IPS-18a (cell line): ENCODE measurements around the gene KLHL2.

ENCODE experiments used
- H3K27ac ChIP-seq: one replicate; pipeline ENCODE4 v1.5.1; 2013; ENCODE audit warnings: low read length
- H3K27me3 ChIP-seq: one replicate; pipeline ENCODE4 v1.6.1; 2013; ENCODE audit warnings: mild to moderate bottlenecking, low read length; ENCODE audit not compliant: control insufficient read depth, insufficient read depth
- H3K36me3 ChIP-seq: one replicate; pipeline ENCODE4 v1.6.1; 2013; ENCODE audit warnings: low read depth, low read length; ENCODE audit not compliant: control insufficient read depth
- H3K4me1 ChIP-seq: one replicate; pipeline ENCODE4 v1.6.1; 2013; ENCODE audit warnings: low read depth, low read length; ENCODE audit not compliant: control insufficient read depth
- H3K4me3 ChIP-seq: one replicate; pipeline ENCODE4 v1.5.1; 2013; ENCODE audit warnings: low read length
- H3K9ac ChIP-seq: one replicate; pipeline ENCODE4 v1.6.1; 2013; ENCODE audit warnings: mild to moderate bottlenecking, low read length, moderate library complexity
- H3K9me3 ChIP-seq: one replicate; pipeline ENCODE4 v1.6.1; 2013; ENCODE audit warnings: low read depth, low read length; ENCODE audit not compliant: control insufficient read depth

KLHL2 gene

GRCh38 chr4:165361810-165362209 is 154.4 kb downstream of the KLHL2 start:
- Histone ChIP-seq H3K27ac (no peak overlapping the region), H3K4me3 (no peak overlapping the region), H3K27me3 (no peaks in the 10 kb centered on the region), H3K9ac (no peak overlapping the region), H3K9me3 (no peaks in the 10 kb centered on the region), H3K4me1 (peaks cover 9% of the 10 kb centered on the region), H3K36me3 (no peaks in the 10 kb centered on the region)

DNA sequence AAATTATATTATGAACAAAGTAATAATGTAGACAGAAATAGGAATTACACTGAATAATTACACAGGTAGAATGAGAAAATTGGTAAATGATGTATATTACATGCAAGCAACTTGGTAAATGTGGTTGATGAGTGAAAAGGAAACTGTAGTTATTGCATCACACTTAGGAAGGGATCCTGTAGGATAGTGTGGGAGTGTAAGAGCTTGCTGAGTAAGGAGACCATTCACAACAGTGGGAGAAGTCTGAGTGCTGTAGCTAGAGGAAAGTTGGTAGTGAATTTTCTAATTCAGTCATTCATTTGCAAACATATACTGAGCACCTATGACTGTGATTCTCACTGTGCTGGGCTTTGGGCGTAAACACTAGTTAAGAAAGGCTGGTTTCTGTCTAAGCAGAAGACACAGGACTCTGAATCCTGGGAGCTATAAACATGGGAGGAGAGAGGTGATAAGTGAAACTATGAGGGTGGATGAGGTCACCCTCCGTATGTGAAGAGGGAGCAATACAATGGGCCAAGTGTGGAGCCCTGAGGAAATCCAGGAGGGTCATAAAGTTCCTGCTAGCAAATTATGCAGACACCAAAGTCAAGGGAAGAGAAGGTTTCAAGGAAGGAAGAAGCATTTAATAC is 157.2 kb downstream of the KLHL2 start:
- H3K27ac ChIP-seq, result no peak overlapping the region
- no peak overlapping the region for H3K9ac ChIP-seq

GRCh38 chr4:165367040-165367439 is 159.7 kb downstream of the KLHL2 start:
- Histone ChIP-seq H3K9ac (no peak overlapping the region), H3K27me3 (no peaks in the 10 kb centered on the region), H3K36me3 (no peaks in the 10 kb centered on the region), H3K4me3 (no peak overlapping the region), H3K9me3 (no peaks in the 10 kb centered on the region), H3K4me1 (peaks cover 15% of the 10 kb centered on the region), H3K27ac (no peak overlapping the region)

More for the DNA sequence above, 157.2 kb downstream of the KLHL2 start:
- no peaks in the 10 kb centered on the region for H3K27me3 ChIP-seq
- no peaks in the 10 kb centered on the region for H3K9me3 ChIP-seq
- H3K4me1 ChIP-seq, result peaks cover 15% of the 10 kb centered on the region
- no peak overlapping the region for H3K4me3 ChIP-seq
- no peaks in the 10 kb centered on the region for H3K36me3 ChIP-seq

- Histone ChIP-seq H3K9ac (no peak overlapping the region), H3K36me3 (no peaks in the 10 kb centered on the region), H3K27ac (no peak overlapping the region), H3K9me3 (no peaks in the 10 kb centered on the region), H3K4me1 (peaks cover 15% of the 10 kb centered on the region), H3K27me3 (no peaks in the 10 kb centered on the region), H3K4me3 (no peak overlapping the region)
These were observed 160.8 kb downstream of the KLHL2 start for GRCh38 chr4:165368114-165368513.

DNA sequence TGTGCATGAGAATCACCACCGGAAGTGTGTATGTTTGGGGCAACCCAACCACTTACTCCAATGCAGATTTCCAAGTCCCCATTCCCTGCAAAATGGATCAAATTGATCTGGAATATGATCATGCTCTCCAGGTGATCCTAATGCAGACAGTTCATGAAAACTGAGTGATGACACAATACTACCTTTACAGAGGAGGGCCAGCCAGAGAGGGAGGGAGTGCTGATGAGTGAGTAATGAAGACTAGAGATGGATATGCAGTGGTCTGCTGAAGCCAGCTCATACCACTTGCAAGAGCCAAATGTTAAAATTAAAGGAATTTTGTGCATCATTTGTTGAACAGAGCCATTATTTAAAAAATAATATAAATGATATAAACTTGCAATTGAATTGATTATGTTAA is 161.2 kb downstream of the KLHL2 start:
- no peak overlapping the region for H3K4me3 ChIP-seq
- H3K36me3 ChIP-seq, result no peaks in the 10 kb centered on the region
- H3K9me3 ChIP-seq, result no peaks in the 10 kb centered on the region
- H3K9ac ChIP-seq, result no peak overlapping the region
- H3K4me1 ChIP-seq, result peaks cover 15% of the 10 kb centered on the region
- no peaks in the 10 kb centered on the region for H3K27me3 ChIP-seq
- H3K27ac ChIP-seq, result no peak overlapping the region

DNA sequence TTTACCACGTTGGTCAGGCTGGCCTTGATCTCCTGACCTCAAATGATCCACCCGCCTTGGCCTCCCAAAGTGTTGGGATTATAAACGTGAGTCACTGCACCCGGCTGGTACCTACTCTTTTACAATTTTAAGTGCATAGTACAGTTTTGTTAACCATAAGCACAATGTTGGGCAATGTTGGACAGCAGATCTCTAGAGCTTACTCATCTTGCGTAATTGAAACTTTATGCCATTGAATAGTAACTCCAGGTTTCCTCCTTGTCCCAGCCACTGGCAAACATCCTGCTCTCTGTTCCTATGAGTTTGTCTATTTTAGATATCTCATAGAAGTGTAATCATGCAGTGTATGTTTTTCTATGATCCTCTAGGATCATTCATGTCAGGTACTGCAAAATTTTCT is 162.2 kb downstream of the KLHL2 start:
- peaks cover 11% of the 10 kb centered on the region for H3K4me1 ChIP-seq

GRCh38 chr4:165370530-165370929 is 163.2 kb downstream of the KLHL2 start:
- H3K36me3 ChIP-seq, result no peaks in the 10 kb centered on the region

More for the DNA sequence above, 162.2 kb downstream of the KLHL2 start:
- Histone ChIP-seq H3K9me3 (no peaks in the 10 kb centered on the region), H3K4me3 (no peak overlapping the region), H3K27me3 (no peaks in the 10 kb centered on the region), H3K9ac (no peak overlapping the region), H3K36me3 (no peaks in the 10 kb centered on the region), H3K27ac (no peak overlapping the region)

More at GRCh38 chr4:165370530-165370929, 163.2 kb downstream of the KLHL2 start:
- H3K4me1 ChIP-seq, result peaks cover 7% of the 10 kb centered on the region
- no peak overlapping the region for H3K9ac ChIP-seq
- no peak overlapping the region for H3K4me3 ChIP-seq
- H3K9me3 ChIP-seq, result no peaks in the 10 kb centered on the region
- H3K27me3 ChIP-seq, result no peaks in the 10 kb centered on the region
- no peak overlapping the region for H3K27ac ChIP-seq
